Measurements from ENCODE around the gene RNU6-7.

GRCh38 chr14:32205984-32206383 is 4.1 kb downstream of the RNU6-7 start:
- TF ChIP-seq CTCF (conservative IDR thresholded peaks at IDR 0.05 in 1 of 2, IDR thresholded peaks at IDR 0.05 in 1 of 2; ENCODE audit: low read depth in 1 of 2, low read length in 2 of 2): no peak
- TF ChIP-seq EZH2 (IDR thresholded peaks at IDR 0.05; ENCODE audit: low read length, missing control alignments): no peak

Data from fibroblast of lung (primary cell).